GM18519 (cell line): Measurements from ENCODE around the gene PSMA3.
"Not testable (repeated sequence)": the region's sequence is repeated elsewhere in the genome, so short reads cannot be mapped to it uniquely, and the experiment has no call there.

Experiments used
- ATAC-seq: cut with Tn5 transposase; IDR thresholded peaks from one replicate; pipeline ENCODE4 v1.9.1; 2021; ENCODE audit warnings: mild to moderate bottlenecking, moderate library complexity; ENCODE audit not compliant: unreplicated experiment, low FRiP score

PSMA3 gene

GRCh38 chr14:58244556-58245387 lies at the start of gene PSMA3:
TSS of gene PSMA3 (plus strand) at chr14:58244843. CDS start at chr14:58244921, 78 bp downstream.
- ATAC-seq = peak; percentile 84

GRCh38 chr14:58196198-58196597 lies 48.4 kb upstream of the PSMA3 start:
- no peak for ATAC-seq

GRCh38 chr14:58198086-58198485 lies 46.6 kb upstream of the PSMA3 start:
- ATAC-seq = no peak

- ATAC-seq = peak; percentile 87
These were observed 44.7 kb upstream of the PSMA3 start, which contains the start of gene ACTR10 for GRCh38 chr14:58199726-58200479. TSS of gene ACTR10 (plus strand) at chr14:58200149. CDS start at chr14:58200218, 69 bp downstream.

GRCh38 chr14:58200480-58200841 lies 44.2 kb upstream of the PSMA3 start:
- ATAC-seq = no peak

- no peak for ATAC-seq
These were observed 43.8 kb upstream of the PSMA3 start for GRCh38 chr14:58200846-58201245.

- ATAC-seq = no peak
These were observed 31.5 kb upstream of the PSMA3 start for GRCh38 chr14:58213176-58213575.

GRCh38 chr14:58215191-58215914 lies 29.3 kb upstream of the PSMA3 start:
- ATAC-seq = no peak

- no peak for ATAC-seq
These were observed 28.1 kb upstream of the PSMA3 start for GRCh38 chr14:58216544-58216943.

- no peak for ATAC-seq
These were observed 17.4 kb upstream of the PSMA3 start for GRCh38 chr14:58227096-58227819.

GRCh38 chr14:58238252-58239243 lies 6.1 kb upstream of the PSMA3 start:
- no peak for ATAC-seq

GRCh38 chr14:58239244-58240195 lies 5.1 kb upstream of the PSMA3 start:
- ATAC-seq = no peak

GRCh38 chr14:58243790-58244555 lies 670 bp upstream of the PSMA3 start:
- ATAC-seq = peak; percentile 23

- no peak for ATAC-seq
These were observed 919 bp downstream of the PSMA3 start for GRCh38 chr14:58245562-58245961.

GRCh38 chr14:58249611-58250010 lies 5.0 kb downstream of the PSMA3 start:
- ATAC-seq = no peak

- ATAC-seq = no peak
These were observed 13.5 kb downstream of the PSMA3 start for GRCh38 chr14:58258156-58258555.

GRCh38 chr14:58262005-58262404 lies 17.4 kb downstream of the PSMA3 start:
- not testable (repeated sequence) for ATAC-seq
